ENCODE measurements around the gene ERC2.

Gene ERC2

DNA sequence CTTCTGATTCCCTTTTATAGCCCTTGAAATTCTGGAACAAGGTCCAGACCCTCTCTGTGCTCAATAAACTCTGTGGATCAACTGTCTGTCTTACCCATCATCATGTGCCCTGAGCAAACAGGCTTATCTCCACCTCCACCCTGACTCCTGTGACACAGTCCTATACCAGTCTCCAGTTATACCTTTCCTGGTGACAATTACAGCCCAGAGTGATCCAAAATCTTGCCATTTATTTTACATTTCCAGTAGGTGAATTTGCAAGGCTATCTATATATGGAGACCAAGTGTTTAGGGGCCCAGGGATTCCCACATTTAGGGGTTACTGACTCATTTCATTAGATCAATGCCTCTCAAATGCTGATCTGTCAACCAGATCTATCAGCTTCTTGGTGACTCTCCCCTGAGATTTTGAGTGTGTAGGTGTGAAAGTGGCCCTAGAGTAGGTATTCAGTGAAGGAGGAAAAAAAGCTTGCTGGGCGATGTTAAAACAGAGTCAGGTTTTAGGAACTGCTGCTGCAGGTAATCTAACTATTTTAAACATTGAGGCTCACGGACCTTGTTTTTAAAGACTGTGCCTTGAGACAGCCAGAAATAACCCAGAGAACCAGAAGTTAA is 751.5 kb downstream of the ERC2 start:
- TF ChIP-seq GATA2 (IDR thresholded peaks at IDR 0.05; ENCODE audit: low read depth, low read length), result no peak

- TF ChIP-seq GATA2 (IDR thresholded peaks at IDR 0.05; ENCODE audit: low read depth, low read length) (no peak), GATA3 (IDR thresholded peaks at IDR 0.05; ENCODE audit: low read depth, low read length) (no peak)
Observed at GRCh38 chr3:55716044-55716443, 752.2 kb downstream of the ERC2 start.

GRCh38 chr3:55714057-55714456 is 754.2 kb downstream of the ERC2 start:
- TF ChIP-seq GATA2 (IDR thresholded peaks at IDR 0.05; ENCODE audit: low read depth, low read length), result no peak

GRCh38 chr3:55711646-55712045 is 756.6 kb downstream of the ERC2 start:
- TF ChIP-seq GATA3 (IDR thresholded peaks at IDR 0.05; ENCODE audit: low read depth, low read length) (no peak), GATA2 (IDR thresholded peaks at IDR 0.05; ENCODE audit: low read depth, low read length) (no peak)

- TF ChIP-seq GATA3 (IDR thresholded peaks at IDR 0.05; ENCODE audit: low read depth, low read length), result no peak
- TF ChIP-seq GATA2 (IDR thresholded peaks at IDR 0.05; ENCODE audit: low read depth, low read length), result no peak
Observed at GRCh38 chr3:55709411-55710012, 758.8 kb downstream of the ERC2 start.

DNA sequence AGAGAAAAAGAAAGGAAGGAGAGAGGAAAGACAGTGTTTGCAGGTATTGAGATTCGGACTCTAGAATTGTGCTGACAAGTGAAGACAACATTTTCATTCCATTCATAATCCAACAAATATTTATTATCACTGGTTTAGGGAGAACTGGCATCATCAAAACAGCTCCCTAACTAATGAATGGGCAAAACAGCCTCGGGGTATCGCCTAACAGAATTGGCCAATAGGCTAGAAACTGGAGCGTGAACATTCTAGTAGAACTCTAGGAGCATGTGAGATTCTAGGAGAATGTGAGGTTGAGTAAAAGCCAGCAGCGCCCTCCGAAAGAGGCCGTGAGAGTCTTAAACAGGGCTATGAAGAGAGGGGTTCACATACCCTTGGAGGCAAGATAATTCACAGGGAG is 759.3 kb downstream of the ERC2 start:
- TF ChIP-seq GATA2 (IDR thresholded peaks at IDR 0.05; ENCODE audit: low read depth, low read length) (no peak), GATA3 (IDR thresholded peaks at IDR 0.05; ENCODE audit: low read depth, low read length) (no peak)

- TF ChIP-seq GATA3 (IDR thresholded peaks at IDR 0.05; ENCODE audit: low read depth, low read length), result no peak
- TF ChIP-seq GATA2 (IDR thresholded peaks at IDR 0.05; ENCODE audit: low read depth, low read length), result no peak
Observed at GRCh38 chr3:55708242-55708641, 760.0 kb downstream of the ERC2 start.

- no peak for TF ChIP-seq GATA3 (IDR thresholded peaks at IDR 0.05; ENCODE audit: low read depth, low read length)
- TF ChIP-seq GATA2 (IDR thresholded peaks at IDR 0.05; ENCODE audit: low read depth, low read length), result no peak
Observed at GRCh38 chr3:55704521-55704920, 763.7 kb downstream of the ERC2 start.

- TF ChIP-seq GATA3 (IDR thresholded peaks at IDR 0.05; ENCODE audit: low read depth, low read length), result no peak
Observed at GRCh38 chr3:55702822-55703221, 765.4 kb downstream of the ERC2 start.

GRCh38 chr3:55701997-55702396 is 766.3 kb downstream of the ERC2 start:
- no peak for TF ChIP-seq GATA3 (IDR thresholded peaks at IDR 0.05; ENCODE audit: low read depth, low read length)
- no peak for TF ChIP-seq GATA2 (IDR thresholded peaks at IDR 0.05; ENCODE audit: low read depth, low read length)

DNA sequence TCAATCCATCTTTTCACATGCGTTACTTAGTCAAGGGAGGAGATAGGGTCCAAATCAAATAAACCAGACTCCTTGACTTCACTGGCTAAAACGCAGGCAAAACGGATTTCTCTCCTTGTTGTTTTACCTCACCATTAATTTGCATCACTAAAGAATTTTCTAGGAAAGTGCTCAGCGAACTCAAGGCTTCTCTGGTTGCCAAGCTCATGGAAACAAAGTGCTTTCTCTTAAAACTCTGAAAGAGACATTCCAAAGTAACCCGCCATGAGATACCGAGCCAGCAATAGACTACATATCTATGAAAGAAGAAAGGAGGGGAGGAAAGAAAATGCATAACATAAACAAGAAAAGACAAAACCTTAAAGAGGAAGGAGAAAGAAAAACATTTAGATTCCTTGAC is 769.4 kb downstream of the ERC2 start:
- TF ChIP-seq GATA2 (IDR thresholded peaks at IDR 0.05; ENCODE audit: low read depth, low read length), result no peak

- TF ChIP-seq GATA2 (IDR thresholded peaks at IDR 0.05; ENCODE audit: low read depth, low read length) (no peak), GATA3 (IDR thresholded peaks at IDR 0.05; ENCODE audit: low read depth, low read length) (no peak)
Observed at GRCh38 chr3:55697177-55697865, 770.9 kb downstream of the ERC2 start.

DNA sequence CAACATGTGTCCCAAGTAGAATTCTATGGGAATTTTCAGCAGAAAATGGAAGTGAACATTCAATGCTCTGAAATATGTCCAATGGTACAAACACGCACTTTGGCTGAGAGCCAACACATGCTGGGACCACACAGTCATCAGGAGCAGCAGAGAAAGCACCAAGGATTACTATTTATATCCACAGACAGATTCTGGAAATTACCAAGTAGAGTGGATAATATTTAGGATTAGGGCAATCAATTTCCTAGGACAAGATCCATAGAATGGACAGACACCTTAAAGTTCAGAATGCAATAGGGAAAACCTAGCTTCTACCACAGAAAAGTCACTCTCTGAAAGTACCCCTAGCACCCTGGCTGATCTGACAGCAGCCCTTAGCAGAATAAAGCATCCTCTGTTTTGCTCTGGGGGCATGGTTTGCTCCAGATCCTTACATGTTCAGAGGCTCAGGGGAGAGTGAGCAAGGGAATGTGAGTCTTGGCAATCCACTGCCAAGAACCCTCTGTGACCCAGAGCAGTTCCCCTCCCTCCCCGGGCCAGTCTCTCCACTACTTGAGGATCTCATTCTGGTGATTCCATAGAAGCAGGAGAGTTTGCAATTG is 775.2 kb downstream of the ERC2 start:
- 0 out of 2 replicates have a peak, but pooled peaks have one; percentile 3 for TF ChIP-seq GATA2 (IDR thresholded peaks at IDR 0.05; ENCODE audit: low read depth, low read length)
- no peak for TF ChIP-seq GATA3 (IDR thresholded peaks at IDR 0.05; ENCODE audit: low read depth, low read length)

DNA sequence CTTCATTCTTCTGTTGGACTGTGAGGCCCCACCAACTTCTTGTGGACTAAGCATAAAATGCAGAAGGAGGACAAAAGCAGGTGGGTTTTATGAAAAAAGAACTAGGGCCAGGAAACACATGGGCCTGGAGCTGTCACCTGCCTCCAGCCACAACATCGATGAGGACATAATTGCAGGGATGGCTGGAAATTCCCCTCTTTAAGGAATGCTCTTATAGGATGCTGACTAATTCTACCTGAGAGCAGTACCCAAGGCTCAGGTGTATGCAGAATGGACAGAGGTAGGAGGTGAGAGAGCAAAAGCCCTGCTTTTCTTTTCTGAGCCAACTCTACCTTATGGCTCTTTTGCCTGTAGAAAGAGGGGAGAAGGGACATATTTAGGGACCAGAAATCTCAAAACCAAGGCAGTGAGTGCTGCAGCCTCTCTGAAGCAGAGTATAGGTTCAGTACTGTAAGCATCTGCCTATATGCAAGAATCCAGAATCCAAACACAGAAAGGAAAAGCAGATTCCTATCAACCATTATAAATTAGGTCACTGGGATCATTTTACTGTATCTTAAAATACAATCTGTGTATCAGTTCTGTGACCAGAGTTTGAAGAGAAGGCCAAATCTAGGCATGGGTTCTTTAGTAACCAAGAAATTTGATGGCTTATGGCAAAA is 775.8 kb downstream of the ERC2 start:
- TF ChIP-seq GATA2 (IDR thresholded peaks at IDR 0.05; ENCODE audit: low read depth, low read length), result peak; percentile 56
- peak; percentile 79 for TF ChIP-seq GATA3 (IDR thresholded peaks at IDR 0.05; ENCODE audit: low read depth, low read length)

Measured in SH-SY5Y (cell line).